GM18867 (cell line): Measurements from ENCODE around the gene CA10.

Source experiments
- ATAC-seq: cut with Tn5 transposase; IDR thresholded peaks from one replicate; pipeline ENCODE4 v1.9.1; 2021; ENCODE audit warnings: mild to moderate bottlenecking, moderate library complexity; ENCODE audit not compliant: unreplicated experiment

CA10 gene

GRCh38 chr17:52049051-52049450 is 109.5 kb downstream of the CA10 start:
- no peak for ATAC-seq

GRCh38 chr17:52048137-52048898 is 110.2 kb downstream of the CA10 start:
- no peak for ATAC-seq

GRCh38 chr17:52047086-52047485 is 111.4 kb downstream of the CA10 start:
- no peak for ATAC-seq

- ATAC-seq: no peak
Observed at GRCh38 chr17:52041123-52041617, 117.3 kb downstream of the CA10 start.

- ATAC-seq: no peak
Observed at GRCh38 chr17:52036416-52036815, 122.1 kb downstream of the CA10 start.

GRCh38 chr17:52035336-52035915 is 123.1 kb downstream of the CA10 start:
- no peak for ATAC-seq

GRCh38 chr17:52032454-52032853 is 126.1 kb downstream of the CA10 start:
- no peak for ATAC-seq

GRCh38 chr17:52030052-52030451 is 128.5 kb downstream of the CA10 start:
- ATAC-seq: no peak

- ATAC-seq: no peak
Observed at GRCh38 chr17:52027620-52028295, 130.8 kb downstream of the CA10 start.

GRCh38 chr17:52027081-52027480 is 131.4 kb downstream of the CA10 start:
- ATAC-seq: no peak

GRCh38 chr17:52026075-52026474 is 132.4 kb downstream of the CA10 start:
- ATAC-seq: no peak

GRCh38 chr17:52025236-52025635 is 133.3 kb downstream of the CA10 start:
- no peak for ATAC-seq

- ATAC-seq: no peak
Observed at GRCh38 chr17:52024300-52024870, 134.1 kb downstream of the CA10 start.

GRCh38 chr17:52011064-52011463 is 147.4 kb downstream of the CA10 start:
- ATAC-seq: no peak

- ATAC-seq: no peak
Observed at GRCh38 chr17:51999654-52000053, 158.9 kb downstream of the CA10 start.

GRCh38 chr17:51997723-51998122 is 160.8 kb downstream of the CA10 start:
- ATAC-seq: no peak

GRCh38 chr17:51995797-51996403 is 162.6 kb downstream of the CA10 start:
- no peak for ATAC-seq

GRCh38 chr17:51992864-51993416 is 165.6 kb downstream of the CA10 start:
- no peak for ATAC-seq

- no peak for ATAC-seq
Observed at GRCh38 chr17:51971121-51971520, 187.4 kb downstream of the CA10 start.

GRCh38 chr17:51961689-51962088 is 196.8 kb downstream of the CA10 start:
- no peak for ATAC-seq

GRCh38 chr17:51957786-51958185 is 200.7 kb downstream of the CA10 start:
- ATAC-seq: no peak
